ENCODE results near the gene CUBN. TPM values are rescaled to one million over a fixed set of nuclear protein-coding genes. Genes with fewer than 3 reads are reported as not detected.

Gene CUBN
- total and polyA plus RNA-seq, 9 of the 15 experiments (the other 6 are each of a cell fraction or from before 2014, with no cell fraction given), result 0.04 to 0.33 (median 0.09) TPM

DNA sequence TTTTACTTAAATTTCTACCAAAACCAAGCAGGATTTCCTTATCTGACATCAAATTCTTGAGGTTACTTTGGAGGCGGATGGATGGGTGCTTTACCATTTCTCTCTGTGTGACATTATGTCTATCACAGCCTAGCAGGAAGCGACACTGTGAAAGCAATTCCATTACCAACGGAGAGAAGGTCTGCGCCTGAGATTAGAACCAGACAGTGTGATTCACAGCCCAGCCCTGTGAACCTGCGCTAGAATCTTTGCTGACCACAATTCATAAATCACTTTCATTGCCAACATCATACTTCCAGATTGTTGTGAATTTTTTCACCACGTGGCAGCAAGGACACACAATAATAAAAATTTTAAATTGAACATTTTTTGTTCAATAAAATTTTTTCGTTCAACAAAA lies 126.5 kb downstream of the CUBN start (continued):
- TF ChIP-seq HMGXB4 (CRISPR knock-in tag; IDR thresholded peaks at IDR 0.05) (no peak), KLF16 (IDR thresholded peaks at IDR 0.05) (peak; percentile 94), ZNF395 (CRISPR knock-in tag; IDR thresholded peaks at IDR 0.05) (peak; percentile 92), RFX5 (IDR thresholded peaks at IDR 0.05; ENCODE audit: low read depth, low read length) (no peak), NCOA2 (IDR thresholded peaks at IDR 0.05; ENCODE audit: partially characterized antibody in 2 of 2) (peak; percentile 53 to 80), BCL6 (CRISPR knock-in tag; IDR thresholded peaks at IDR 0.05) (no peak), XRCC5 (IDR thresholded peaks at IDR 0.05; ENCODE audit: low read depth, low read length) (no peak), TFAM (CRISPR knock-in tag; conservative IDR thresholded peaks at IDR 0.05) (no peak), ETV6 (IDR thresholded peaks at IDR 0.05; ENCODE audit: borderline replicate concordance in 1 of 2, low read depth in 2 of 2, low read length in 1 of 2) (peak in 1 of 2 experiments; percentile 87; a peak in 2 of 4 replicates), ETV6 (CRISPR knock-in tag; IDR thresholded peaks at IDR 0.05; ENCODE audit: borderline replicate concordance) (no peak), ERF (CRISPR knock-in tag; IDR thresholded peaks at IDR 0.05) (no peak), ZNF121 (CRISPR knock-in tag; conservative IDR thresholded peaks at IDR 0.05) (no peak), CTCFL (IDR thresholded peaks at IDR 0.05; ENCODE audit: borderline replicate concordance, insufficient read depth, low read depth, low read length, poor library complexity, severe bottlenecking) (no peak), NR3C1 (CRISPR knock-in tag; IDR thresholded peaks at IDR 0.05) (no peak), PHB2 (IDR thresholded peaks at IDR 0.05; ENCODE audit: low read depth) (no peak), CHAMP1 (IDR thresholded peaks at IDR 0.05) (peak; percentile 20; the same call in 1 of the 2 replicates), RBM14 (IDR thresholded peaks at IDR 0.05; ENCODE audit: borderline replicate concordance, insufficient read depth, low read depth, low read length) (no peak)
- TF ChIP-seq, protein P1, sequence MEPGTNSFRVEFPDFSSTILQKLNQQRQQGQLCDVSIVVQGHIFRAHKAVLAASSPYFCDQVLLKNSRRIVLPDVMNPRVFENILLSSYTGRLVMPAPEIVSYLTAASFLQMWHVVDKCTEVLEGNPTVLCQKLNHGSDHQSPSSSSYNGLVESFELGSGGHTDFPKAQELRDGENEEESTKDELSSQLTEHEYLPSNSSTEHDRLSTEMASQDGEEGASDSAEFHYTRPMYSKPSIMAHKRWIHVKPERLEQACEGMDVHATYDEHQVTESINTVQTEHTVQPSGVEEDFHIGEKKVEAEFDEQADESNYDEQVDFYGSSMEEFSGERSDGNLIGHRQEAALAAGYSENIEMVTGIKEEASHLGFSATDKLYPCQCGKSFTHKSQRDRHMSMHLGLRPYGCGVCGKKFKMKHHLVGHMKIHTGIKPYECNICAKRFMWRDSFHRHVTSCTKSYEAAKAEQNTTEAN (CRISPR knock-in tag; IDR thresholded peaks at IDR 0.05), result no peak

Measured in K562 (cell line).